HG03280 (cell line): ENCODE results near the gene PSD.

Experiments used
- ATAC-seq: cut with Tn5 transposase; IDR thresholded peaks from one replicate; pipeline ENCODE4 v1.9.1; 2021; ENCODE audit warnings: mild to moderate bottlenecking, moderate library complexity; ENCODE audit not compliant: unreplicated experiment

Gene PSD

GRCh38 chr10:102444851-102445250 lies 26.3 kb upstream of the PSD start:
- no peak for ATAC-seq

GRCh38 chr10:102438374-102438773 lies 19.8 kb upstream of the PSD start:
- ATAC-seq: no peak

GRCh38 chr10:102437515-102437914 lies 18.9 kb upstream of the PSD start:
- no peak for ATAC-seq

GRCh38 chr10:102436312-102436711 lies 17.7 kb upstream of the PSD start:
- ATAC-seq: no peak

GRCh38 chr10:102435529-102436233 lies 17.1 kb upstream of the PSD start:
- no peak for ATAC-seq

GRCh38 chr10:102435133-102435497 lies 16.5 kb upstream of the PSD start:
- no peak for ATAC-seq

- no peak for ATAC-seq
These were observed 16.0 kb upstream of the PSD start for GRCh38 chr10:102434394-102435132.

- no peak for ATAC-seq
These were observed 15.0 kb upstream of the PSD start for GRCh38 chr10:102433619-102434046.

- ATAC-seq: peak; percentile 88
These were observed 13.8 kb upstream of the PSD start, which contains the start of gene CUEDC2 for GRCh38 chr10:102432162-102432950. Gene CUEDC2, minus strand, starts transcription at chr10:102432574. Its CDS starts 7,386 bp downstream, at chr10:102425188.

- ATAC-seq: no peak
These were observed 13.0 kb upstream of the PSD start for GRCh38 chr10:102431452-102432124.

- no peak for ATAC-seq
These were observed 10.9 kb upstream of the PSD start for GRCh38 chr10:102429468-102429867.

GRCh38 chr10:102426803-102427287 lies 8.3 kb upstream of the PSD start:
- no peak for ATAC-seq

- no peak for ATAC-seq
These were observed 6.9 kb upstream of the PSD start for GRCh38 chr10:102425444-102425843.

GRCh38 chr10:102424916-102425315 lies 6.3 kb upstream of the PSD start:
- no peak for ATAC-seq

- ATAC-seq: no peak
These were observed 5.6 kb upstream of the PSD start for GRCh38 chr10:102424145-102424544.

- ATAC-seq: no peak
These were observed 4.9 kb upstream of the PSD start for GRCh38 chr10:102423372-102423968.

- peak; percentile 34 for ATAC-seq
These were observed 4.1 kb upstream of the PSD start for GRCh38 chr10:102422545-102423129.

- peak; percentile 0 for ATAC-seq
These were observed 3.4 kb upstream of the PSD start for GRCh38 chr10:102421757-102422512.

- no peak for ATAC-seq
These were observed 2.8 kb upstream of the PSD start for GRCh38 chr10:102421507-102421756.
